Measurements from ENCODE around the gene CSTF3. TPM values are rescaled to one million over a fixed set of nuclear protein-coding genes. Genes with fewer than 3 reads are reported as not detected.
"Not testable (repeated sequence)": the region's sequence is repeated elsewhere in the genome, so short reads cannot be mapped to it uniquely, and the experiment has no call there.

CSTF3 gene
- total and polyA plus RNA-seq, 2 donors from 2014 or later = 26.1 to 28.5 TPM

- Histone ChIP-seq H3K4me1 (ENCODE audit: control insufficient read depth in 2 of 3, insufficient read depth in 2 of 3, low read depth in 1 of 3, low read length in 3 of 3) (no peaks in the 10 kb centered on the region), H3K36me3 (ENCODE audit: control insufficient read depth in 2 of 3, insufficient read depth in 3 of 3, low read length in 3 of 3) (no peaks in the 10 kb centered on the region), H3K27me3 (ENCODE audit: control insufficient read depth, insufficient read depth, low read length) (no peaks in the 10 kb centered on the region), H3K4me3 (ENCODE audit: low read length in 3 of 3) (no peak overlapping the region), H3K27ac (ENCODE audit: low read depth in 2 of 2, low read length in 2 of 2) (no peak overlapping the region), H3K9ac (ENCODE audit: low read length in 3 of 3) (no peak overlapping the region), H3K9me3 (ENCODE audit: control insufficient read depth in 2 of 3, insufficient read depth in 1 of 3, low read length in 3 of 3) (no peaks in the 10 kb centered on the region)
- no peak for TF ChIP-seq CTCF (IDR thresholded peaks at IDR 0.05; ENCODE audit: borderline replicate concordance, extremely low read depth, insufficient read depth)
- FAIRE-seq = no peak
- intact Hi-C loops (cut with DNase I) = loop anchor here (10.0 kb wide), 1 partner anchor 147 kb away; no protein-coding TSS in a partner anchor
- no peak for DNase-seq
Observed at GRCh38 chr11:33177676-33178336, 16.5 kb upstream of the CSTF3 start.

GRCh38 chr11:33176760-33177159, 15.5 kb upstream of the CSTF3 start:
- H3K9me3 ChIP-seq (ENCODE audit: control insufficient read depth in 2 of 3, insufficient read depth in 1 of 3, low read length in 3 of 3); FAIRE-seq; H3K9ac ChIP-seq (ENCODE audit: low read length in 3 of 3); H3K4me3 ChIP-seq (ENCODE audit: low read length in 3 of 3); H3K36me3 ChIP-seq (ENCODE audit: control insufficient read depth in 2 of 3, insufficient read depth in 3 of 3, low read length in 3 of 3); H3K27ac ChIP-seq (ENCODE audit: low read depth in 2 of 2, low read length in 2 of 2); H3K4me1 ChIP-seq (ENCODE audit: control insufficient read depth in 2 of 3, insufficient read depth in 2 of 3, low read depth in 1 of 3, low read length in 3 of 3); DNase-seq; H3K27me3 ChIP-seq (ENCODE audit: control insufficient read depth, insufficient read depth, low read length): not testable (repeated sequence)
- intact Hi-C loops (cut with DNase I) = loop anchor here (10.0 kb wide), 1 partner anchor 148 kb away; no protein-coding TSS in a partner anchor

GRCh38 chr11:33172996-33173395, 11.7 kb upstream of the CSTF3 start:
- no peak for TF ChIP-seq CTCF (IDR thresholded peaks at IDR 0.05; ENCODE audit: borderline replicate concordance, extremely low read depth, insufficient read depth)
- no peak overlapping the region for H3K4me3 ChIP-seq (ENCODE audit: low read length in 3 of 3)
- H3K27me3 ChIP-seq (ENCODE audit: control insufficient read depth, insufficient read depth, low read length) = no peaks in the 10 kb centered on the region
- H3K27ac ChIP-seq (ENCODE audit: low read depth in 2 of 2, low read length in 2 of 2) = no peak overlapping the region
- H3K9ac ChIP-seq (ENCODE audit: low read length in 3 of 3) = no peak overlapping the region
- intact Hi-C loops (cut with DNase I) = loop anchor here (10.0 kb wide), 1 partner anchor 152 kb away; no protein-coding TSS in a partner anchor
- no peak for DNase-seq
- no peaks in the 10 kb centered on the region for H3K36me3 ChIP-seq (ENCODE audit: control insufficient read depth in 2 of 3, insufficient read depth in 3 of 3, low read length in 3 of 3)
- FAIRE-seq = no peak
- no peaks in the 10 kb centered on the region for H3K9me3 ChIP-seq (ENCODE audit: control insufficient read depth in 2 of 3, insufficient read depth in 1 of 3, low read length in 3 of 3)
- H3K4me1 ChIP-seq (ENCODE audit: control insufficient read depth in 2 of 3, insufficient read depth in 2 of 3, low read depth in 1 of 3, low read length in 3 of 3) = no peaks in the 10 kb centered on the region

- Histone ChIP-seq H3K36me3 (ENCODE audit: control insufficient read depth in 2 of 3, insufficient read depth in 3 of 3, low read length in 3 of 3) (no peaks in the 10 kb centered on the region), H3K27ac (ENCODE audit: low read depth in 2 of 2, low read length in 2 of 2) (no peak overlapping the region), H3K9ac (ENCODE audit: low read length in 3 of 3) (no peak overlapping the region), H3K4me1 (ENCODE audit: control insufficient read depth in 2 of 3, insufficient read depth in 2 of 3, low read depth in 1 of 3, low read length in 3 of 3) (no peaks in the 10 kb centered on the region), H3K9me3 (ENCODE audit: control insufficient read depth in 2 of 3, insufficient read depth in 1 of 3, low read length in 3 of 3) (no peaks in the 10 kb centered on the region), H3K4me3 (ENCODE audit: low read length in 3 of 3) (no peak overlapping the region), H3K27me3 (ENCODE audit: control insufficient read depth, insufficient read depth, low read length) (no peaks in the 10 kb centered on the region)
- DNase-seq (no peak), FAIRE-seq (no peak)
- intact Hi-C loops (cut with DNase I) = loop anchor here (10.0 kb wide), 1 partner anchor 152 kb away; no protein-coding TSS in a partner anchor
- TF ChIP-seq CTCF (IDR thresholded peaks at IDR 0.05; ENCODE audit: borderline replicate concordance, extremely low read depth, insufficient read depth) = no peak
Observed at GRCh38 chr11:33172345-33172744, 11.1 kb upstream of the CSTF3 start.
